ENCODE results near the gene RSRC1.

- TF ChIP-seq ZNF513 (CRISPR knock-in tag; conservative IDR thresholded peaks at IDR 0.05): no peak
- no peak for TF ChIP-seq ZNF431 (CRISPR knock-in tag; IDR thresholded peaks at IDR 0.05; ENCODE audit: borderline replicate concordance, low read depth)
- TF ChIP-seq CTCF (CRISPR knock-in tag; IDR thresholded peaks at IDR 0.05): no peak
- TF ChIP-seq SP1 (IDR thresholded peaks at IDR 0.05): no peak
- no peak for TF ChIP-seq SP1 (CRISPR knock-in tag; IDR thresholded peaks at IDR 0.05)
- TF ChIP-seq ATF3 (CRISPR knock-in tag; IDR thresholded peaks at IDR 0.05): no peak
- no peak for TF ChIP-seq ZNF335 (CRISPR knock-in tag; IDR thresholded peaks at IDR 0.05)
- no peak for TF ChIP-seq PHB2 (IDR thresholded peaks at IDR 0.05; ENCODE audit: partially characterized antibody)
- no peak for TF ChIP-seq SKI (IDR thresholded peaks at IDR 0.05; ENCODE audit: partially characterized antibody)
- TF ChIP-seq CHCHD3 (CRISPR knock-in tag; IDR thresholded peaks at IDR 0.05): no peak
- no peak for TF ChIP-seq CAMTA2 (CRISPR knock-in tag; IDR thresholded peaks at IDR 0.05; ENCODE audit: borderline replicate concordance)
- no peak for TF ChIP-seq TEAD3 (CRISPR knock-in tag; optimal IDR thresholded peaks at IDR 0.05; ENCODE audit: borderline replicate concordance)
- TF ChIP-seq SNRNP70 (IDR thresholded peaks at IDR 0.05; ENCODE audit: low read depth, low read length): no peak
- TF ChIP-seq EP300 (IDR thresholded peaks at IDR 0.05; ENCODE audit: low read depth in 2 of 2, low read length in 2 of 2): no peak
- no peak for TF ChIP-seq EP300 (CRISPR knock-in tag; IDR thresholded peaks at IDR 0.05; ENCODE audit: borderline replicate concordance)
These were observed 462.3 kb downstream of the RSRC1 start for GRCh38 chr3:158571969-158572765.

All from HepG2 (cell line).